ENCODE measurements around the gene UVSSA.
"Not testable (repeated sequence)": the region's sequence is repeated elsewhere in the genome, so short reads cannot be mapped to it uniquely, and the experiment has no call there.

Gene UVSSA

DNA sequence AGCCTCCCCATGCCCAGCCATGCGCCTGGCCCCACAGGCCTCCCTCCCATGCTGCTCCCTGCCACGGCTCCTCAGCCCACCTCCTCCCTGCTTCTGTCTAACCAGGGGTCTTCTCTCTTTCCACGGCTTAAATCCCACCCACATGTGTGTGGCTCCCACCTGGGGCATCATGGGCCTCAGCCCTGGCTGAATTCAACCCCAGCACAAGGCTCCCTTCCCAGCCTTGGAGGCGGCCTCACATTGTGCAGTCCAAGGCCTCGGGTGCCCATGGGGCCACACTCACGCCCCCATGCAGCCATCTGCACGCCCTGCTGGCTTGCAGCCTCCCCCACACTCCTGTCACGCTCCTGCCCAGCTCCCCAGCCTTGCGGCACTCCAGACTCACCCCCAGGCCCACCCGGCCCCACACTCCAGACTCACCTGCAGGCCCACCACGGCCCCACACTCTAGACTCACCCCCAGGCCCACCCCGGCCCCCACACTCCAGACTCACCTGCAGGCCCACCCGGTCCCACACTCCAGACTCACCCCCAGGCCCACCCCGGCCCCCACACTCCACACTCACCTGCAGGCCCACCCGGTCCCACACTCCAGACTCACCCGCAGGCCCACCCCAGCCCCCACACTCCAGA lies 30.4 kb upstream of the UVSSA start:
- no peak for DNase-seq

DNA sequence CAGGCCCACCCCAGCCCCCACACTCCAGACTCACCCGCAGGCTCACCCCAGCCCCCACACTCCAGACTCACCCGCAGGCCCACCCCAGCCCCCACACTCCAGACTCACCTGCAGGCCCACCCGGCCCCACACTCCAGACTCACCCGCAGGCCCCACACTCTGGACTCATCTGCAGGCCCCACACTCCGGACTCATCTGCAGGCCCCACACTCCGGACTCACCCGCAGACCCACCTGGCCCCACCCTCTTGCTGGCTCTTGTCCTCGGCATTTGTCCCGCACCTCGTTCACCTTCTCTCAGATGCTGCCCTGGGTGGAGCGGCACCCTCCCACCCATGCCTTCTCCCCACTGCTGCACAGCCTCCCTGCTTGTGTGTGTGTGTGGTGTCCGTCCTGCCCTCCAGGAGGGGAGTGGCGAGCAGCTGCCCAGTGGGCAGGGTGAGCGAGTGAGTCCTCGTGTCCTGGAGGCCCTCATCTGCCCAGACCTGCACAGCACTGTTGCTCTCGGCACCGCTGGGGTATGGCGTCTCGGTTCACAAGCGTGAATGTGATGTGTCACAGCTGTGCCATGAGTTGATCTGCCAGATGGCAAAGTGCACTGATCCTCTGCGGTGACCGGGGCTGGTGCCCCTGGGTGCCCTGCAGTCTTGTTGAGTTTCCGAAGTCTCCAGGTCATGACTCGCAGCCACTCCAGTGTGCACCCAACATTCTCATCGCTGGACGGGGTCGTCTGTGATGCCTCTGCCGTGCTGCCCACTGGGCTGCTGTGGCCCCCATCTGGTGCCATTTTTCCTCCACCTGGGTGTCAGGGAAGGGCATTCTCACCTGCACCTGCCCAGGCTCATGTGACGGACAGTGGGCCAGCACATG lies 29.6 kb upstream of the UVSSA start:
- no peak for DNase-seq

DNA sequence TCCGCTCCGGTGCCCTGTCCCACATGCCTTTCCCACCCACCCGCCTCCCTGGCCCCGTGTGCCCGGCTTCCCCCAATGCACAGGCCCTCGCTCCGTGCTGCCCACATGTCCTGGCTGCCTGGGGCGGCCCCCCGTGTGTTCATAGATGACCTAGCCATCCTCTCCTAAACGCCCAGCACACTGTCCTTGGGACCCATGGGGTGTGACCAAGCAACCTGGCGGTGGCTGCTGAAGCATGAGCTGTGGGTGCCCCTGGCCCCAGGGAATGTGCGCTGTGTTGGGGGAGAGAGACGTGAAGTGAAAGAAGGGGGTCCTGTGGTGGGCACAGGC lies 29.0 kb upstream of the UVSSA start:
- no peak for DNase-seq

DNA sequence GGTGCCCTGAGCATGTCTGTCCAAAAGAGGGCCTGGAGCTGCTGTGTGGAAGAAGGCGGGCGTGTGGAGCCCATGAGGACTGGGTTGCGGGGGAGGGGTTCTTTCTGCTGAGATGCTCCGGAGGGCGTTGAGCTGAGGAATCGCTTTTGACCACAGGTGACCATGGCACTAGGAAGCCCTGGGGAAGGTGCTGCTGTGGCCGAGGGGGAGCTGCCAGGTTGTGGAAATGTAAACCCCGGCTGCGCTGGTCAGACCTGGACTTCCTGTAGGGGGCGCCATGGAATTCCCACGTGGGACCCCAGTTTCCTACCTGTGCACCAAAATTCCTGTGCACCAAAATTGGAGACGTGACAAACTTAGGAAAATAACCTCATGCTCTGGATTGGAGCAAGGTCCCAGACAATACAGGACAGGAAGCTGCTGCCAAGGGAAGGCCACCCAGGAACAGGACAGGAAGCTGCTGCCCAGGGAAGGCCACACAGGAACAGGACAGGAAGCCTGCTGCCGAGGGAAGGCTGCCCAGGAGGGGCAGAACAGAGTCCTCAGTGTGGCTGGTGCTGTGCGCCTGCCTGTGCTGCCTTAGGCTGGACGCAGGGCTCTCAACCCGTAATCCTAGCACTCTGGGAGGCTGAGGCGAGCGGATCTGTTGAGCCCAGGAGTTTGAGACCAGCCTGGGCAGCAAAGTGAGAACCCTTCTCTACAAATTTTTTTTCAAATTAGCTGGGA lies 28.4 kb upstream of the UVSSA start:
- no peak for DNase-seq

DNA sequence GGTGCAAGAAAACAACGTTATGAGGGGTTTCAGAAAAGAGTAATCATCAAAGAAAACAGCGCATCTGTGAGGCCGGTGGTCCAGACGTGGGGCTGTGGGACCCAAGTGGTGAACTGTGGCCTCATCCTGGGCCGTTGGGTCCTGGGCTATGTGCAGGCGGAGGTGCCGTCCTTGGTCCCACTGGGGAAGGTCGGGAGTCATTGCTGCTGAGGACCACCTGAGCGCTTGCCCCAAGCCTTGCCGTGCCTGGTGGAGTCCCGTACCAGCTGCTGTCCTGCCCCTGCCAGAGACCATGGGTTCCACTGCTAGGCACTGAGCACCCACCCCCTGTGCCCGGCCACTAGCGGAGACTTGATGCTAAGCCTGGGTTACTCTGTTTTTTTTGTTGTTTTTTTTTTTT lies 25.5 kb upstream of the UVSSA start:
- DNase-seq, result no peak

DNA sequence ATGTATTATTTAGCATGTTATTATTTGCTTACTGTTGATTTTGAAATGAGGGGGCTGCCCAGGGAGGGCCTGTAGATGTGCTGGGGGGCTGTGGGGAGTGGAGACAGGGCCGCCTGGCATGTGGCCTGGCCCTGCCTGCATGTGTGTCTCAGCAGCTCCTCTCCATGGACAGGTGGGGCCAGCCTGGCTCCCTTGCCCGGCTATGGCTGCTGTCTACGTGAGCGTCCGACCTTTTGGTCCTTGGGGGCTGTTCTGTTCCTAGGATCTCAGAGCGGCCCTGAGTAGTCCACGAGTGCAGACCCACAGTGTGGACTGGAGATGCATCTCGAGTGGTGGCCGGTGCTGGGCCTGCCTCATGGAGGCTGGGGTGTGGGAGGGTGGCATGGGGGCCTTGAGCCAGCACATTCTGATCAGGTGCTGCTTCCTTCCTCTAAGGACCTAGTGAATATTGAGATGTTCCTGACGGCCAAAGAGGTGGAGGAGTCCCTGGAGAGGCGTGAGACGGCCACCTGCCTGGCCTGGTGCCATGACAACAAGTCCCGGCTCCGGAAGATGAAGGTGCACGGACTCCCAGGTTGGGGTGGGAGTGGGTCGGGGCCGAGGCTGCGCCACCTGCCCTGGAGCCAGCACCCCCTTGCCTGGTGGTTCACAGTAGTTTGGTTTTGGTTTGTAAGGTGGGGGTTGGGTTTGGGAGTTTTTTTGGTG lies 24.9 kb upstream of the UVSSA start:
- DNase-seq, result no peak

DNA sequence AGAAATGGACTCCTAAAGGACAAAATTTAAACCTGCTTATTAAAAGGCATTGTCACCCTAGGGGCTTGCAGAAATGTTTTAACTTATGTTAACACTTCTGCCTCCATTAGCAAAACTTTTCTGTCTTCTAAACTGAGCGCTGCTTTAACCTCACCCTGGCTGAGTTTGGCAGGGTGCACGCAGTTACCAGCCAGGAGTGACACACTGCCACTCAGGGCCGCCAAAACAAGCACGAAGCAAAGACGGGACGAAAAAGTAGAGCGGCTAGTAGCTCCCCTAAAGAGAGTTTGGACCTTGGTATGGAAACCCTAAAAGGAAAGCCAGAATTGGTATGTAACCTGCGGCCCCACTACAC lies 23.8 kb upstream of the UVSSA start:
- no peak for DNase-seq

DNA sequence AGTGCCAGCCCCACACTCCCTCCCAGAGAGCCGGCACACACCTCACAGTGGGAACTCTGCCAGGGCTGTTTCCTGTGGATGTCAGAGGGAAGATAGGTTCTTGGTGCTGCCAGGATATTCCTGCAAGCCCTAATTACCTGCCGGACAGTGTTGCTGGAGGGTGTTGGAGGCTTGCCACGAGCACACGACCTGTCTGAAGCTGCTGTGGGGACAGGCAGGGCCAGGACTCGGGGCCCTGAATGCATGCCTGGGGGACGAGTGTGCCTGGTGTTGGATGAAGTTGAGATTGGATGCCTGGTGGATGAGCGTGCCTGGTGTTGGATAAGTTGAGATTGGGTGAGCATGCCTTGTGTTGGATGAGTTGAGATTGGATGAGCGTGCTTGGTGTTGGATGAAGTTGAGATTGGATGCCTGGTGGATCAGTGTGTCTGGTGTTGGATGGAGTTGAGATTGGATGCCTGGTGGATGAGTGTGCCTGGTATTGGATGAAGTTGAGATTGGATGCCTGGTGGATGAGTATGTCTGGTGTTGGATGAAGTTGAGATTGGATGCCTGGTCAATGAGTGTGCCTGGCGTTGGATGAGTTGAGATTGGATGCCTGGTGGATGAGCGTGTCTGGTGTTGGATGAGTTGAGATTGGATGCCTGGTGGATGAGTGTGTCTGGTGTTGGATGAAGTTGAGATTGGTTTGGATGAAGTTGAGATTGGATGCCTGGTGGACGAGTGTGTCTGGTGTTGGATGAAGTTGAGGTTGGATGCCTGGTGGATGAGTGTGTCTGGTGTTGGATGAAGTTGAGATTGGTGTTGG lies 23.2 kb upstream of the UVSSA start:
- no peak for DNase-seq

DNA sequence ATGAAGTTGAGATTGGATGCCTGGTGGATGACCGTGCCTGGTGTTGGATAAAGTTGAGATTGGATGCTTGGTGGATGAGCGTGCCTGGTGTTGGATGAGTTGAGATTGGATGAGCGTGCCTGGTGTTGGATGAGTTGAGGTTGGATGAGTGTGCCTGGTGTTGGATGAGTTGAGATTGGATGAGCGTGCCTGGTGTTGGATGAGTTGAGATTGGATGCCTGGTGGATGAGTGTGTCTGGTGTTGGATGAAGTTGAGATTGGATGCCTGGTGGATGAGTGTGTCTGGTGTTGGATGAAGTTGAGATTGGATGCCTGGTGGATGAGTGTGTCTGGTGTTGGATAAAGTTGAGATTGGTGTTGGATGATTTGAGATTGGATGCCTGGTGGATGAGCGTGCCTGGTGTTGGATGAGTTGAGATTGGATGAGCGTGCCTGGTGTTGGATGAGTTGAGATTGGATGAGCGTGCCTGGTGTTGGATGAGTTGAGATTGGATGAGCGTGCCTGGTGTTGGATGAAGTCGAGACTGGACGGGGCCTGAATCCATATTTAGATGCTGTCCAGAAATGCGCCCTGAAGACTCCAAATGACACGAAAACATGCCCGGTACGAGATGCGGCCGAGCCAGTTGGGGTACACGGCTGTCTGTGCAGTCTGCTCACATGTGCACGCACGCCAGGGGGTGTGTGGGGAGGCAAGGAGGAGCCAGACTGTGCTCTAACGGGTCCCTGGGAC lies 22.4 kb upstream of the UVSSA start:
- DNase-seq, result not testable (repeated sequence)

DNA sequence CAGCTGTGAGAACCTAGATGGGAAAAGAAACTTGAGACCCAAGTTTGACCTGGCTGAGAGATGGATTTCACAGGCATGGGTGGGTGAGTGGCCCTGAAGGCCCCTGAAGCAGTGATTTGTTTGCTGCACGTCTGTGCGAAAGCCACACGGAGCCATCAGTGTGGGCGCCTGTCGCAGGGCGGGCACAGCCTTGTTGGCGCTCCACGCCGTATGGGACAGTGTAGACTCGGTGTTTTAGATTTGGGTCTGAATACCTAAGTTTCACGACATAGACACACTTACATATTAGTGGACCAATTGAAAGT lies 21.9 kb upstream of the UVSSA start:
- DNase-seq, result no peak

DNA sequence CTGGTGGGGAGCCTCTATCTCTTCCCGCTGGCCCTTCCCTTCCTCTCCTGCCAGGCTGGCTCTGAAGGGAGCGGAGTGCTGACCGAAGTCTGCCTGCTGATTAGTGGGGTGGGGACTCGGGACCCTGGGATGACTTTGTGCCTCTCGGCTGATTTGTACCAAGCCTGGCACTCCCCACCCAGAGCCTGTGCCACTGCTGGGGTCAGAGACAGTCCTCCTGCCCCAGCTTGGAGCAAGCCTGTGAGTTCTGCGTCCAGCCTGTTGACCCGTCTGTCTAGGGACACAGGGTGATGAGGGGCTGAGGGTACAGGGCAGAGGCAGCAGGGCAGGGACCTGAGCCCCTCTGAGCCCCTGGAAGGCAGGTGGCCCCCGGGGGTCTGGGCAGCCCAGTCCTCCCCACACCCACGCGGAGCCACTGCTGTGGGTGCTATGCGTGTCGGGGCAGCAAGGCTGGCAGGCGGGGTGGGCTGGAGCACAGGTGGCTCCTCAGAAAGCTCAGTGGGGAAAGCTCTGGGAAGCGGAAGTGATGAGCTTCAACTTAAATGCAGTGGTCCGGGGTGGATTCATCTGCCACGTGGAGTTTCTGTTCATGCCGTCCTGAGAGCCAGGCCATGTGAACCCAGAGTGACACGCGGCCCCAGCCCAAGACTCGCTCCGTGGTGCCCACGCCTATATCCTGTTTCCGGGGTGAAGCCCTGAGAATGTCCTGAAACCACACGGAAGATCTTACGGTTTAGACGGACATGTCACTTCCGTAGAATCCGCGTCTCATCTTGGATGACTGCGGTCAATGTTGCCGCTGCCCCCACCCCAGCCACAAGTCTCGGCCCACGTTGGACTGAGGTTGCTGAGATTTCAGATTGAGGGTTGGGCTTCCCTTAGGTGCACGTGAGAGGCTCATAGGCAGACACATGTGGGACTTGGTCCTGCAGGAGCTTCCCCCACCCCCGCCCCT lies 21.1 kb upstream of the UVSSA start:
- DNase-seq, result no peak

DNA sequence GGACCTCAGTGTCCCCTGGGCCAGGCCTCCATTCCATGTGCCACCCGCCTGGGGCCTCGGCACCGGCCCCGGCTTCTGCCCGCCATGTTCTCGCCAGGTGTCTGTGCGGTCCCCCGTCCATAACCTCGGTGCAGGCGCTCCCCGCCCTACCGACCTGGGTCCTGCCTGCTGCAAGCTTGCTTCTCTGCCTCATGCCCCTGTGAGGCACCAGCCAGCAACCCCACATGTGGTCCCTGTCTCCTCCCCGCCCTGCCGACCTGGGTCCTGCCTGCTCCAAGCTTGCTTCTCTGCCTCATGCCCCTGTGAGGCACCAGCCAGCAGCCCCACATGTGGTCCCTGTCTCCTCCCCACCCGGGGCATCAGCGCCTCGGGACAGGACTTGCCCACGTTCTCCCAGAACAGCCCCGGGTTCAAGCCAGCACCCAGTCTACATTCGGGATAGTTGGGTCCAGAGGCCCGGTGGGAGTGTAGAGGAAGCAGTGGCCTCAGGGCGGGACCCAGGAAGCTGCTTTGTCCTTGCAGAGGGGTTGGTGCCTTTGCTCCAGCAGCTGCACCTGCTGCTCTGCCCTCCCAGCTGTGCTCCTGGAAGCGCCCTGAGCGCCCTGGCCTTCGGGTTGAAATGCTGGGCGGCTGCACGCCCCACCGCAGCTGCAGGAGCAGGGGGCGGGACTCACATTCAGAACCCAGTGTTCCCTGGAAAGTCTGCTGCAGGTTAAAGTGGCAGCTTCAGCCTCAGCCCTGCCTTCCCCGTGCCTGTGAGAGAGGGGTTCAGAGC lies 20.1 kb upstream of the UVSSA start:
- no peak for DNase-seq

DNA sequence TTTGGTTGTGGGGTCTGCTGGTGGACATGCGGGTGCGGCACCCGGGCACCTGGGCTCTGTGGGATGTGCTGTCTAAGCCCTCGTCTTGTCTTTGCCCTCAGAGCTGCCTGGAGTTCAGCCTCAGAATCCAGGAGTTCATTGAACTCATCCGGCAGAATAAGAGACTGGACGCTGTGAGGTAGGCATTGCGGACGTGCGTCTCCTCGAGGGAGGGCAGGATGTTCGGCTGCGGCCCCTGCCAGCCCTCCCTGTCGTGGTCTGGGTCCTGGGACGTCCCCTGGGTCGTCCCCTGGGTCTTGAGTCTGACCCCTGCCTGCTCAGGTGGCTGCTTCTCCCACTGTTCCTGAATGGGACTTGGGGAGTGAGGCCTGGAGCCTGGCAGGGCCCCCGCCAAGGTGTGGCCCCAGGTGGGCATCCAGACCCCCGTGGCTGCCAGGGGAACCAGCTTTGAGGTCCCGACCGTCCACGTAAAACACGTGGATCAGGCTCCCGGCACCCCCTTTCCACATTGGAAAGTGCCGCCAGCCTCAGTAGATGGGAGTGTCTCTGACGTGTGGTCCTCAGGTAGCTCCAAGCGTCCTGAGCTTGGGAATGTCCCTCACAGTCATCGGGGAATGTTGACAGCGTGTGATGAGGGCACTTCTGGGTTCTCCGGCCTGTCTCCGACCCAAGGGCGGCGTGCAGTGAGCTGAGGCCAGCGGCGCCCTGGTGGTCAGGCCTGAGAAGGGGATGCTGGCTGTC lies 19.3 kb upstream of the UVSSA start:
- no peak for DNase-seq

DNA sequence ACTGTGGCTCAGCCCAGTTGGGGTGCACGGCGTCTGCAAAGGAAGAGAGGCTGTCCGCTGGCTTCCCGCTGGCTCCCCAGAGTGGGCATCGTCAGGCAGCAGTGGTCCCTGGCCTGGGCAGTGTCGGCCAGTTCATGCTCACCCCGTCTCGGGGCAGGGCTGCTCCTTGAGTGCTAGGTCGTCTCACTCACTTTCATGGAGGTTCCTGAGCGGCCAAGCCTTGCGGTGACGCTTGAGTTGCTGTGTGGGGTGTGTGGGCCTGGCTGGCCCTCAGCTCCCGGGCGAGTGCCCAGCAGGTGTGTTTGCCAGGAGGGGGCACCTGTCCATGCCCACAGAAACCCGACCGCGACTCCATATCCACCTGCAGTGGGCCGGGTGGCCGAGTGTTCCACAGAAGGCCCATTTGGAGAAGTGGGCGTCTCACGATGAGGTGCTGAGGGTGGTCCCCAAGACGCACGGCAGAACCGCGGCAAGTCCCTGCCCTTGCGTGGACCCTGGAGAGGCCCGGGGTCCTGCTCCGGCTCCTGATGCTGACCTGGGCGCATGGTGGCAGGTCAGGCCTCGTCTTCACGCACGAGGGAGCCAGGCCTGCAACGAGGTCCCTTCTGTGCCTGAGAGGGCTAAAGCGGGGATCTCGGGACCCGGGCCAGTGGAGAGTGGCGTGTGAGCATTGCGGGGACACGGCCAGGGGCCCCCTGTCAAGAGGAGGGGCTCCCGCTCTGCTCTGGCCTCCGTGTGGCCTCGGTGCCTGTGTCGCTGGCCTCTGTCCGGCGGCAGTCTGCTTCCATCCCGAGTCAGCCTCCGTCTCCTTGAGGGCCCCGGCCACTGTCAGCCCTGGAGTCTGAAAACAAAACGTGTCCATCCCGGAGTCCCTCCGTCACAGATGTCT lies 18.5 kb upstream of the UVSSA start:
- DNase-seq, result no peak

DNA sequence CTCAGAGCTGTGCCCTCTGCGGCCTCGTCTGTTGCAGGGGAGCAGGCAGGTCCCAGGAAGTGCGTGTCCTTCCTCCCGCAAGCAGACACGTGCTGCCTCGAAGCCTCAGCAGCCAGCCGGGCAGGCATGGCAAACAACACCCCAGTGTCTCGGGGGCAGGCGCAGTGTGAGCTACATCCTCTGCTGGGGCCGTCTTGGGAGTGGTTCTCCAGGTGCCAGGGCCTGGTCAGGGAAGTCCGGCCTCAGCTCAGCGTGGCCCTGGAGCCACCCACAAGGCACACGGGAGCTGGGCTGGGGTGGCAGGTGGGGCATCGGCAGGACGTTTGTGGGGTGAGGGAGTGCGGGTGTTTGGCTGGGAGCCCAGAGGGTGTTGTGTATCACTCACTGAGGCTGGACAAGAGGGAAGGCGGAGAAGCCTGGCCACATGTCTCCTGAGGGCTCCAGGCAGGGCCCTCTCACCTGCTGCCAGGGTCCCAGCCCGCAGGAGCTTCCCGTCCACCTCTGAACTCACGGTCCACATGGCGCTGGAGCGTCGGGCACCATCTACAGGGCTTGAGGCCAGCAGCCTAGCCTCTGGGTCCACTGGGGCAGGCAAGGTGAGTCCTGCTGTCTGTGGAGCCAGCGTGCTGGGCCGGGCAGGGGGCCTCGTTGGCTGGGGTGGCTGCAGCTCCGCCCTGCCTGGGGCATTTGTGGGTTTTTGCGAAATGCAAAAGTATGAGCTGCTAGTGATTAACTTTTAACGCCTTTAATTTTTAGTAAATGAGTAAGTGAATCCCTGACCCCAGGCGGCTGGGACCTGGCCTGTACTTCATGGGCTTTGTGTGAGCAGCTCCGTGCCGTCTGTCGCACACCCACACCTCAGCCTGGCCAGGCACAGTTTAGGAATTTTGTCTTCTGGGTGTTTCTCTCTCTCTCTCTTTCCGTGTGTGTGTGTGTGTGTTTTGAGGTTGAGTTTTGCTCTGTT lies 17.3 kb upstream of the UVSSA start:
- DNase-seq, result no peak

DNA sequence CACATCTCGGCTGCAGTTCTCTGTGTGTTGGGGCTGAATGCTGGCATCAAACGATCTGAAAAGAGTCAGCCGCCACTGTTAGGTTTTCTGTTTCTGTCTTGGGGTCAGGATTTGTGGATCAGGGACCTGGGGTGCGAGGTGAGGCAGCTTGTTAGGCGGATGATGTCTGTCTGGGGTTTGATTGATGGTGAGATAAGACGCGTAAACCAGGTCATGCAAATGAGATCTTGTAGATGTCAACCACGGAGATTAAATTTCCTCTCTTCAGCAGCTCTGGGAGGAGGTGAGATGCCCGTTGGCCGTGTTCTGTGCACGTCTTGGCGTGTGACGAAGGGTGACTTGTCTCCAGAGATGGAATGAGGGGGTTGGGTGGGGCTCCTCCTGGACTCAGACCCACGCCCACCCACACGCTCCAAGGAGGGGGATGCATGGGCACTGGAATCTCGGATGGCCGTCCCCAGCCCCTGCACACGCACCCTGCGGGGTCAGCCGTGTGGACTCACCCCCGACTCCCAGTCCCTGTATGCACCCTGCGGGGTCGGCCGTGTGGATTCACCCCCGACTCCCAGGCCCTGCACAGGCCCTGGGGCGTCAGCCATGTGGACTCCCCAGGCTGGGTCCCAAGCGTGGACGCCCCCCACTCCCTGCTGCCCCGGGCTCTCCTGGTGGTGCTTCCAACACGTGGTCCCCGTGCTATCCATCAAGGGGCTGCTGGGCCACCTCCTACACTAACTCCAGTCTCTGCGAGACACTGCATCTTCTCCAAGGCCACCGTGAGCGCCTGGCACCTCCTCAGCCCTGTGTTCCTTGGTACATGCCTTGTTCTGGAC lies 16.0 kb upstream of the UVSSA start:
- no peak for DNase-seq

Data from NCI-H146 (cell line).